HepG2 (cell line): ENCODE data around the gene HOXA9. TPM values are rescaled to one million over a fixed set of nuclear protein-coding genes. Genes with fewer than 3 reads are reported as not detected.

Experiments
- CBX5 ChIP-seq: sonication (generic); formaldehyde crosslinking; IDR thresholded peaks from 2 replicates; pipeline ENCODE4 v1.4.0; 2020; ENCODE audit warnings: missing genetic modification reagents, borderline replicate concordance
- ELF1 ChIP-seq: sonication (generic); formaldehyde crosslinking; IDR thresholded peaks from 2 replicates; pipeline ENCODE4 v1.4.0; 2020; ENCODE audit warnings: missing genetic modification reagents
- MEF2D ChIP-seq: sonication (generic); formaldehyde crosslinking; IDR thresholded peaks from 2 replicates; pipeline ENCODE4 v1.5.1; 2020; ENCODE audit warnings: mild to moderate bottlenecking, missing genetic modification reagents
- MEIS1 ChIP-seq: sonication (generic); formaldehyde crosslinking; IDR thresholded peaks from 2 replicates; pipeline ENCODE4 v1.9.0; 2021; ENCODE audit warnings: mild to moderate bottlenecking, missing genetic modification reagents, moderate library complexity, borderline replicate concordance
- MYNN ChIP-seq: sonication (generic); formaldehyde crosslinking; IDR thresholded peaks from 2 replicates; pipeline ENCODE4 v1.4.0; 2020; ENCODE audit warnings: mild to moderate bottlenecking, low read depth, missing genetic modification reagents
- NR3C1 ChIP-seq: sonication (generic); formaldehyde crosslinking; IDR thresholded peaks from 2 replicates; pipeline ENCODE4 v1.4.0; 2020; ENCODE audit warnings: missing genetic modification reagents
- ONECUT2 ChIP-seq: sonication (generic); formaldehyde crosslinking; IDR thresholded peaks from 2 replicates; pipeline ENCODE4 v1.4.0; 2020; ENCODE audit warnings: missing genetic modification reagents
- RBM39 ChIP-seq: fragments of 200-400 bp; formaldehyde crosslinking; IDR thresholded peaks from one replicate; pipeline ENCODE4 v1.6.1; 2018; ENCODE audit warnings: antibody characterized with exemption, mild to moderate bottlenecking, low read depth, low read length; ENCODE audit not compliant: poor library complexity, severe bottlenecking
- RFXAP ChIP-seq: sonication (generic); formaldehyde crosslinking; IDR thresholded peaks from 2 replicates; pipeline ENCODE4 v1.4.0; 2020; ENCODE audit warnings: missing genetic modification reagents, borderline replicate concordance
- THYN1 ChIP-seq: sonication (generic); formaldehyde crosslinking; IDR thresholded peaks from 2 replicates; pipeline ENCODE4 v1.8.1; 2023; ENCODE audit warnings: low read depth, mild to moderate bottlenecking, moderate library complexity, missing genetic modification reagents, borderline replicate concordance
- TSC22D2 ChIP-seq: sonication (generic); formaldehyde crosslinking; IDR thresholded peaks from 2 replicates; pipeline ENCODE4 v1.5.1; 2020; ENCODE audit warnings: missing genetic modification reagents, mild to moderate bottlenecking, borderline replicate concordance
- ZNF230 ChIP-seq: sonication (generic); formaldehyde crosslinking; IDR thresholded peaks from 2 replicates; pipeline ENCODE4 v1.4.0; 2020; ENCODE audit warnings: mild to moderate bottlenecking, missing genetic modification reagents
- ZNF260 ChIP-seq: sonication (generic); formaldehyde crosslinking; IDR thresholded peaks from 2 replicates; pipeline ENCODE4 v1.4.0; 2020; ENCODE audit warnings: missing genetic modification reagents, low read depth, mild to moderate bottlenecking, borderline replicate concordance
- ZNF619 ChIP-seq: sonication (generic); formaldehyde crosslinking; IDR thresholded peaks from 2 replicates; pipeline ENCODE4 v1.4.0; 2020; ENCODE audit warnings: mild to moderate bottlenecking, missing genetic modification reagents
- ZNF709 ChIP-seq: sonication (generic); formaldehyde crosslinking; IDR thresholded peaks from 2 replicates; pipeline ENCODE4 v1.5.0; 2020; ENCODE audit warnings: mild to moderate bottlenecking, missing genetic modification reagents
- ZNF773 ChIP-seq: sonication (generic); formaldehyde crosslinking; IDR thresholded peaks from 2 replicates; pipeline ENCODE4 v1.4.0; 2020; ENCODE audit warnings: missing genetic modification reagents, borderline replicate concordance
- polyA plus RNA-seq, 8 experiments: library from polyadenylated mRNA; depleted of rRNA in 3 of 8; stranded (reverse) in 7 of 8; unstranded in 1 of 8; fragments of >200 nt; fragmentation: Illumina TruSeq in 4 of 8; extraction: Trizol in 4 of 8; gene quantifications; 2 replicates each; pipeline versions ENCODE4 v1.2.1 to v1.2.3, GENCODE V29; 2011 to 2016; ENCODE audit warnings: low read depth in 4 of 8, missing spikeins in 1 of 8, mixed read lengths in 1 of 8; ENCODE audit not compliant: insufficient read depth in 1 of 8
- total RNA-seq, 5 experiments: library from RNA; depleted of rRNA; stranded (reverse); fragments of >200 nt; fragmentation: Illumina TruSeq; extraction: Trizol; gene quantifications; 2 replicates each; pipeline ENCODE4 v1.2.3, GENCODE V29; 2016; ENCODE audit warnings: low read depth in 1 of 5
- TF ChIP-seq, protein P1 (sequence below): sonication (generic); formaldehyde crosslinking; IDR thresholded peaks from 2 replicates; pipeline ENCODE4 v1.4.0; 2020; ENCODE audit warnings: missing genetic modification reagents, borderline replicate concordance
- TF ChIP-seq, protein P2 (sequence below): sonication (generic); formaldehyde crosslinking; IDR thresholded peaks from 2 replicates; pipeline ENCODE4 v1.8.1; 2022; ENCODE audit warnings: mild to moderate bottlenecking, missing genetic modification reagents
- TF ChIP-seq, protein P3 (sequence below): sonication (generic); formaldehyde crosslinking; IDR thresholded peaks from 2 replicates; pipeline ENCODE4 v1.5.0; 2020; ENCODE audit warnings: mild to moderate bottlenecking, missing genetic modification reagents
- TF ChIP-seq, protein P4 (sequence below): sonication (generic); formaldehyde crosslinking; IDR thresholded peaks from 2 replicates; pipeline ENCODE4 v1.5.0; 2020; ENCODE audit warnings: mild to moderate bottlenecking, missing genetic modification reagents

The HOXA9 gene
- total and polyA plus RNA-seq, 2 of the 13 experiments (the other 11 are each of a cell fraction or from before 2014, with no cell fraction given) = not detected

DNA sequence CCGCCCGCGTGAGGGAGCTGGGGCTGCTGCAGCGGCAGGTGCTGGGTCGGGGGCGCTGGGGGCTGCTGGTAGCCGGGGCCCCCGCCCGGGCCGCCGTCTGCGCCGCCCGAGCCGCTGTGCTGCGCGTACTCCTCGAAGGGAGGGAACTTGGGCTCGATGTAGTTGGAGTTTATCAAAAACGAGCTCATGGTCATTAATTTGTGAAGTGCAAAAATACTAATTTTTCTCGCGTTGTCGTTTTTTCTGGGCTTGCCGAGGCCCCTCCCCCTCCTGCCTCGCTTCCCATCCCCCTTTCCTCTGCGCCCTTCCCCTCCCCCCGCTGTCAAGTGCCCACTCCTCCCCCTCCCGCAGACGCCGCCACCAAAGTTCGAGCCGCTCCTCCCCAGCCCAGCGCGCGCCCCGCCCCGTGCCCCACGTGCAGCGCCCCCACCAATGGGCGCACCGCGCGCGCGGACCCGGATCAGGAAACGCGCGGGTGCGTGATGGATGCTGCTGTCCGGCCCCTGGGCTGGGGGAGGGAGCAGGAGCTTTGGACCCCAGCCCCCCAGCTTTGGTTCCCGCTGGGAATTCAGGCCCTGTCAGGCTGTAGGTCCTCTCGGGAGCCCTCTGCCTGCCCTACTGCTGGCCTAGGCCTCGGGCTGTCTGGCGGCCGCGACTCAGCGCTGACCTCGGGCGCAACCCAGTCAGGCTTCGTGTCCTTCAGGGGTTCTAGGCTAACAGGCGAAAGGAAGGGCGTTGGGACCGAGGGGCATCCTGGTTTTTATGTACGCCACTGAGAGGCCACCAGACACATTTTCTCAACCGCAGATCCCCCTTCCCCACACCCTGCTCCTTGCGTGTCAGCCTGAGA, 34.6 kb downstream of the HOXA9 start, which contains the start of gene HOXA4 (continued):
- TF ChIP-seq, protein P1, sequence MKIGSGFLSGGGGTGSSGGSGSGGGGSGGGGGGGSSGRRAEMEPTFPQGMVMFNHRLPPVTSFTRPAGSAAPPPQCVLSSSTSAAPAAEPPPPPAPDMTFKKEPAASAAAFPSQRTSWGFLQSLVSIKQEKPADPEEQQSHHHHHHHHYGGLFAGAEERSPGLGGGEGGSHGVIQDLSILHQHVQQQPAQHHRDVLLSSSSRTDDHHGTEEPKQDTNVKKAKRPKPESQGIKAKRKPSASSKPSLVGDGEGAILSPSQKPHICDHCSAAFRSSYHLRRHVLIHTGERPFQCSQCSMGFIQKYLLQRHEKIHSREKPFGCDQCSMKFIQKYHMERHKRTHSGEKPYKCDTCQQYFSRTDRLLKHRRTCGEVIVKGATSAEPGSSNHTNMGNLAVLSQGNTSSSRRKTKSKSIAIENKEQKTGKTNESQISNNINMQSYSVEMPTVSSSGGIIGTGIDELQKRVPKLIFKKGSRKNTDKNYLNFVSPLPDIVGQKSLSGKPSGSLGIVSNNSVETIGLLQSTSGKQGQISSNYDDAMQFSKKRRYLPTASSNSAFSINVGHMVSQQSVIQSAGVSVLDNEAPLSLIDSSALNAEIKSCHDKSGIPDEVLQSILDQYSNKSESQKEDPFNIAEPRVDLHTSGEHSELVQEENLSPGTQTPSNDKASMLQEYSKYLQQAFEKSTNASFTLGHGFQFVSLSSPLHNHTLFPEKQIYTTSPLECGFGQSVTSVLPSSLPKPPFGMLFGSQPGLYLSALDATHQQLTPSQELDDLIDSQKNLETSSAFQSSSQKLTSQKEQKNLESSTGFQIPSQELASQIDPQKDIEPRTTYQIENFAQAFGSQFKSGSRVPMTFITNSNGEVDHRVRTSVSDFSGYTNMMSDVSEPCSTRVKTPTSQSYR (CRISPR knock-in tag) = peak; percentile 90
- TF ChIP-seq MEF2D (no peak), ZNF709 (no peak), RBM39 (peak; percentile 68), MEIS1 (no peak), THYN1 (CRISPR knock-in tag) (no peak), ELF1 (CRISPR knock-in tag) (peak; percentile 89), MYNN (CRISPR knock-in tag) (no peak), ZNF773 (no peak), ZNF230 (CRISPR knock-in tag) (0 out of 2 replicates have a peak, but pooled peaks have one; percentile 52), ZNF619 (CRISPR knock-in tag) (peak; percentile 71; the same call in 1 of the 2 replicates), CBX5 (CRISPR knock-in tag) (no peak), RFXAP (CRISPR knock-in tag) (no peak), ZNF260 (no peak), ONECUT2 (CRISPR knock-in tag) (no peak), NR3C1 (CRISPR knock-in tag) (no peak), TSC22D2 (no peak)
- TF ChIP-seq, protein P2, sequence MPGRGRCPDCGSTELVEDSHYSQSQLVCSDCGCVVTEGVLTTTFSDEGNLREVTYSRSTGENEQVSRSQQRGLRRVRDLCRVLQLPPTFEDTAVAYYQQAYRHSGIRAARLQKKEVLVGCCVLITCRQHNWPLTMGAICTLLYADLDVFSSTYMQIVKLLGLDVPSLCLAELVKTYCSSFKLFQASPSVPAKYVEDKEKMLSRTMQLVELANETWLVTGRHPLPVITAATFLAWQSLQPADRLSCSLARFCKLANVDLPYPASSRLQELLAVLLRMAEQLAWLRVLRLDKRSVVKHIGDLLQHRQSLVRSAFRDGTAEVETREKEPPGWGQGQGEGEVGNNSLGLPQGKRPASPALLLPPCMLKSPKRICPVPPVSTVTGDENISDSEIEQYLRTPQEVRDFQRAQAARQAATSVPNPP = peak; percentile 56; the same call in 1 of the 2 replicates
- TF ChIP-seq, protein P3, sequence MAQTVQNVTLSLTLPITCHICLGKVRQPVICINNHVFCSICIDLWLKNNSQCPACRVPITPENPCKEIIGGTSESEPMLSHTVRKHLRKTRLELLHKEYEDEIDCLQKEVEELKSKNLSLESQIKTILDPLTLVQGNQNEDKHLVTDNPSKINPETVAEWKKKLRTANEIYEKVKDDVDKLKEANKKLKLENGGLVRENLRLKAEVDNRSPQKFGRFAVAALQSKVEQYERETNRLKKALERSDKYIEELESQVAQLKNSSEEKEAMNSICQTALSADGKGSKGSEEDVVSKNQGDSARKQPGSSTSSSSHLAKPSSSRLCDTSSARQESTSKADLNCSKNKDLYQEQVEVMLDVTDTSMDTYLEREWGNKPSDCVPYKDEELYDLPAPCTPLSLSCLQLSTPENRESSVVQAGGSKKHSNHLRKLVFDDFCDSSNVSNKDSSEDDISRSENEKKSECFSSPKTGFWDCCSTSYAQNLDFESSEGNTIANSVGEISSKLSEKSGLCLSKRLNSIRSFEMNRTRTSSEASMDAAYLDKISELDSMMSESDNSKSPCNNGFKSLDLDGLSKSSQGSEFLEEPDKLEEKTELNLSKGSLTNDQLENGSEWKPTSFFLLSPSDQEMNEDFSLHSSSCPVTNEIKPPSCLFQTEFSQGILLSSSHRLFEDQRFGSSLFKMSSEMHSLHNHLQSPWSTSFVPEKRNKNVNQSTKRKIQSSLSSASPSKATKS = no peak
- TF ChIP-seq, protein P4, sequence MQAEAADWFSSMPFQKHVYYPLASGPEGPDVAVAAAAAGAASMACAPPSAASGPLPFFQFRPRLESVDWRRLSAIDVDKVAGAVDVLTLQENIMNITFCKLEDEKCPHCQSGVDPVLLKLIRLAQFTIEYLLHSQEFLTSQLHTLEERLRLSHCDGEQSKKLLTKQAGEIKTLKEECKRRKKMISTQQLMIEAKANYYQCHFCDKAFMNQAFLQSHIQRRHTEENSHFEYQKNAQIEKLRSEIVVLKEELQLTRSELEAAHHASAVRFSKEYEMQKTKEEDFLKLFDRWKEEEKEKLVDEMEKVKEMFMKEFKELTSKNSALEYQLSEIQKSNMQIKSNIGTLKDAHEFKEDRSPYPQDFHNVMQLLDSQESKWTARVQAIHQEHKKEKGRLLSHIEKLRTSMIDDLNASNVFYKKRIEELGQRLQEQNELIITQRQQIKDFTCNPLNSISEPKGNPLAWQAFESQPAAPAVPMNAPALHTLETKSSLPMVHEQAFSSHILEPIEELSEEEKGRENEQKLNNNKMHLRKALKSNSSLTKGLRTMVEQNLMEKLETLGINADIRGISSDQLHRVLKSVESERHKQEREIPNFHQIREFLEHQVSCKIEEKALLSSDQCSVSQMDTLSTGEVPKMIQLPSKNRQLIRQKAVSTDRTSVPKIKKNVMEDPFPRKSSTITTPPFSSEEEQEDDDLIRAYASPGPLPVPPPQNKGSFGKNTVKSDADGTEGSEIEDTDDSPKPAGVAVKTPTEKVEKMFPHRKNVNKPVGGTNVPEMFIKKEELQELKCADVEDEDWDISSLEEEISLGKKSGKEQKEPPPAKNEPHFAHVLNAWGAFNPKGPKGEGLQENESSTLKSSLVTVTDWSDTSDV (CRISPR knock-in tag) = no peak
